PC-3 (cell line): Measurements from ENCODE around the gene KCNT1. TPM values are rescaled to one million over a fixed set of nuclear protein-coding genes. Genes with fewer than 3 reads are reported as not detected.

Experiments used
- ATAC-seq: fragments of 200-7000 bp; cut with Tn5 transposase; 2 replicates; pipeline ENCODE4 v1.9.1; 2020; ENCODE audit warnings: mild to moderate bottlenecking, moderate library complexity
- BruUV-seq: library from RNA; stranded (reverse); fragments of 400-500 nt; replicated peaks from 2 replicates; lab custom pipeline; 2021; lab: Mats Ljungman, UMichigan
- CTCF ChIA-PET: fragments of 300-600 bp; sonication (Branson Sonifier 250); formaldehyde crosslinking; loops from one replicate; lab custom pipeline; 2022; ENCODE audit warnings: antibody characterized with exemption; lab: Charles Lee
- POLR2A ChIA-PET: fragments of 300-600 bp; sonication (Branson Sonifier 250); formaldehyde crosslinking; loops from one replicate; lab custom pipeline; 2022; ENCODE audit warnings: antibody characterized with exemption; ENCODE audit not compliant: unreplicated experiment; lab: Charles Lee
- DNase-seq: peaks from one replicate; pipeline ENCODE4 v3.0.0-alpha.2; 2015
- H2AFZ ChIP-seq: fragments of 300-600 bp; sonication (generic); 2 replicates; pipeline ENCODE4 v1.6.0; 2016; ENCODE audit warnings: antibody characterized with exemption, low read length
- H3F3A ChIP-seq: fragments of 300-600 bp; sonication (generic); one replicate; pipeline ENCODE4 v1.6.0; 2017; ENCODE audit warnings: antibody characterized with exemption, low read length, control low read depth, mild to moderate bottlenecking; ENCODE audit not compliant: unreplicated experiment
- H3K27ac ChIP-seq: fragments of 300-600 bp; sonication (generic); 2 replicates; pipeline ENCODE4 v1.5.1; 2016; ENCODE audit warnings: mild to moderate bottlenecking, low read length
- H3K27me3 ChIP-seq: fragments of 300-600 bp; sonication (generic); 2 replicates; pipeline ENCODE4 v1.6.1; 2016; ENCODE audit warnings: low read length, mixed read lengths
- H3K36me3 ChIP-seq: fragments of 300-600 bp; sonication (generic); 2 replicates; pipeline ENCODE4 v1.6.1; 2016; ENCODE audit warnings: low read depth, mixed run types, low read length, mixed read lengths
- H3K4me1 ChIP-seq: fragments of 300-600 bp; sonication (generic); 2 replicates; pipeline ENCODE4 v1.5.1; 2016; ENCODE audit warnings: low read length; ENCODE audit not compliant: insufficient read depth
- H3K4me2 ChIP-seq: fragments of 300-600 bp; sonication (generic); 2 replicates; pipeline ENCODE4 v1.6.0; 2016; ENCODE audit warnings: low read length
- H3K4me3 ChIP-seq: fragments of 300-600 bp; sonication (generic); 2 replicates; pipeline ENCODE4 v1.5.1; 2016; ENCODE audit warnings: mild to moderate bottlenecking, low read length, mixed read lengths
- H3K79me2 ChIP-seq: fragments of 300-600 bp; sonication (generic); 2 replicates; pipeline ENCODE4 v1.6.1; 2017; ENCODE audit warnings: low read length, mixed read lengths
- H3K9ac ChIP-seq: fragments of 300-600 bp; sonication (generic); 2 replicates; pipeline ENCODE4 v1.6.0; 2016; ENCODE audit warnings: mild to moderate bottlenecking, low read length
- H3K9me2 ChIP-seq: fragments of 300-600 bp; sonication (generic); replicated peaks from 2 replicates; pipeline ENCODE4 v1.6.1; 2016; ENCODE audit warnings: mixed run types, low read length, mixed read lengths
- H3K9me3 ChIP-seq: fragments of 300-600 bp; sonication (generic); 2 replicates; pipeline ENCODE4 v1.6.1; 2016; ENCODE audit warnings: low read length, mixed read lengths
- H4K20me1 ChIP-seq: fragments of 300-600 bp; sonication (generic); 2 replicates; pipeline ENCODE4 v1.6.1; 2016; ENCODE audit warnings: low read length, mixed read lengths
- EZH2 ChIP-seq: fragments of 300-600 bp; sonication (generic); IDR thresholded peaks from one replicate; pipeline ENCODE4 v1.6.1; 2017; ENCODE audit warnings: antibody characterized with exemption, mild to moderate bottlenecking, low read length; ENCODE audit not compliant: unreplicated experiment
- EZH2phosphoT487 ChIP-seq: fragments of 300-600 bp; sonication (generic); IDR thresholded peaks from 2 replicates; pipeline ENCODE4 v1.6.1; 2018; ENCODE audit warnings: mild to moderate bottlenecking, antibody characterized with exemption, low read length, borderline replicate concordance
- intact Hi-C: fragments of 100-400 bp; cut with micrococcal nuclease; formaldehyde crosslinking; loops from 2 replicates; pipeline ENCODE4 v1.9.0; 2023
- total RNA-seq: library from RNA; depleted of rRNA; stranded (reverse); fragments of >200 nt; gene quantifications from 2 replicates; pipeline ENCODE4 v1.2.3, GENCODE V29; 2014
- TF ChIP-seq, protein P1 (sequence below): fragments of 300-600 bp; sonication (generic); conservative IDR thresholded peaks from 2 replicates; pipeline ENCODE4 v1.5.1; 2017; ENCODE audit warnings: antibody characterized with exemption, low read depth, mild to moderate bottlenecking, low read length

The KCNT1 gene
- total RNA-seq, 1 experiment from 2014 or later: not detected

DNA sequence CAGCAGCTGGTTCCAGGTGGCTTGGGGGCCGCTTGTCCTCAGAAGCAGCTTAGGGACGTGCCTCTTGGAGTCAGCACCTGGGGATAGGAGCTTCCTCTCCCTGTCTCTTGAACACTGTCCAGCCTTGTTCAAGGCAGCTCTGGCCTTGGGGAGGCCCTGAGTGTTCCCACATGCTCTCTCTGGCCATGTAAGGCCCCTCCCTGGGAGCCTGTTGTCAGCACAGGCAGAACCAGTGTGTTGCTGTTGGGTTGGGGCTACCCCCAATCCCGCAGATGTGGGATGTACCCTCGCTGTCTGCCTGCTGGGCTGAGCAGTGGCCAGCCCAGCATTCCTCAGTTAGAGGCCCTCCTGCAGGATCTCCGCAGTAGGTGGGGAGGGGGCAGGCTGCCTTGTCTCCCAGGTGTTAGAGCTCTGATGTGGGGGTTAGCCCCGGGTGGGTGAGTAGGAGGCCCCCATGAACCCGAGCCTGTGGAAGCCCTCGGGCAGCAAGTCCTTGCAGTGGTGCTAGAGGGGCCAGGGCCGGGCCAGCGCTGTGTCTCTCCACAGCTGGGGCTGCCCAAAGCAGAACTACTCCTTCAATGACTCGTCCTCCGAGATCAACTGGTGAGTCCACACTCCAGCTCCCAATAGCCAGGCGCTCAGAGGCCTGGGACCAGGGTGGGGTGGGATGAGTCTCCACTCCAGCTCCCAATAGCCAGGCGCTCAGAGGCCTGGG is 51.6 kb downstream of the KCNT1 start:
- intact Hi-C loops: no loop called here
- no peak for ATAC-seq
- CTCF ChIA-PET: no interaction called here

DNA sequence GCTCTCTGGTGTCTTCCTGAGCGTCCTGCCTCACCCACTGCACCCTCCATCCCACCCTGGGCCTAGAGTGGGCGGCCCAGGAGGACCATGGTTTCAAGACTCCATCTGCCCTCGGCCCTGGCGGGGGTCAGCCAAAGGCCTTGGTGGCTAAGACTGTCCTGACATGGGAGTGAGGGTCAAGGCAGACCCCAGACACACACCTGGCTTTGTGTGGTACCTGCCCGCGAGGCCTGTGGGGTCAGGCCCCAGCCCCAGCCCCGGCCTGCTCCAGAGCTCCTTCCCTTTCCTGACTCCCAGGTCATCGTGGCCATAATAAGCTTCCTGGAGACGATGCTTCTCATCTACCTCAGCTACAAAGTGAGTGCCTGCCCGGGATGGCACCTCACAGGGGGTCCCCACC is 54.6 kb downstream of the KCNT1 start:
- H3K27ac ChIP-seq: no peak overlapping the region
- no peaks in the 10 kb centered on the region for H3K9me2 ChIP-seq
- ATAC-seq (no peak), DNase-seq (no peak)
- BruUV-seq: no TSS peak
- no peaks in the 10 kb centered on the region for H3K4me1 ChIP-seq
- H4K20me1 ChIP-seq: no peaks in the 10 kb centered on the region
- no peaks in the 10 kb centered on the region for H3K36me3 ChIP-seq
- TF ChIP-seq EZH2 (no peak), EZH2phosphoT487 (no peak)
- TF ChIP-seq, protein P1, sequence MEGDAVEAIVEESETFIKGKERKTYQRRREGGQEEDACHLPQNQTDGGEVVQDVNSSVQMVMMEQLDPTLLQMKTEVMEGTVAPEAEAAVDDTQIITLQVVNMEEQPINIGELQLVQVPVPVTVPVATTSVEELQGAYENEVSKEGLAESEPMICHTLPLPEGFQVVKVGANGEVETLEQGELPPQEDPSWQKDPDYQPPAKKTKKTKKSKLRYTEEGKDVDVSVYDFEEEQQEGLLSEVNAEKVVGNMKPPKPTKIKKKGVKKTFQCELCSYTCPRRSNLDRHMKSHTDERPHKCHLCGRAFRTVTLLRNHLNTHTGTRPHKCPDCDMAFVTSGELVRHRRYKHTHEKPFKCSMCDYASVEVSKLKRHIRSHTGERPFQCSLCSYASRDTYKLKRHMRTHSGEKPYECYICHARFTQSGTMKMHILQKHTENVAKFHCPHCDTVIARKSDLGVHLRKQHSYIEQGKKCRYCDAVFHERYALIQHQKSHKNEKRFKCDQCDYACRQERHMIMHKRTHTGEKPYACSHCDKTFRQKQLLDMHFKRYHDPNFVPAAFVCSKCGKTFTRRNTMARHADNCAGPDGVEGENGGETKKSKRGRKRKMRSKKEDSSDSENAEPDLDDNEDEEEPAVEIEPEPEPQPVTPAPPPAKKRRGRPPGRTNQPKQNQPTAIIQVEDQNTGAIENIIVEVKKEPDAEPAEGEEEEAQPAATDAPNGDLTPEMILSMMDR: no peak
- H3K27me3 ChIP-seq: no peaks in the 10 kb centered on the region
- no peak overlapping the region for H3K9ac ChIP-seq
- H3K79me2 ChIP-seq: no peaks in the 10 kb centered on the region
- H3K4me2 ChIP-seq: no peak overlapping the region
- H3F3A ChIP-seq: no peaks in the 10 kb centered on the region
- H2AFZ ChIP-seq: no peak overlapping the region
- no peak overlapping the region for H3K4me3 ChIP-seq
- CTCF ChIA-PET: no interaction called here
- POLR2A ChIA-PET: no interaction called here
- intact Hi-C loops: no loop called here
- H3K9me3 ChIP-seq: no peaks in the 10 kb centered on the region

More for the DNA sequence above, 51.6 kb downstream of the KCNT1 start:
- Histone ChIP-seq H4K20me1 (no peaks in the 10 kb centered on the region), H3K9me2 (no peaks in the 10 kb centered on the region), H3K79me2 (no peaks in the 10 kb centered on the region), H3F3A (no peaks in the 10 kb centered on the region), H3K36me3 (no peaks in the 10 kb centered on the region), H3K27me3 (no peaks in the 10 kb centered on the region), H3K9me3 (no peaks in the 10 kb centered on the region), H3K4me1 (no peaks in the 10 kb centered on the region), H3K9ac (no peak overlapping the region), H3K4me3 (no peak overlapping the region), H2AFZ (no peak overlapping the region), H3K27ac (no peak overlapping the region), H3K4me2 (no peak overlapping the region)
- POLR2A ChIA-PET: no interaction called here
- BruUV-seq: no TSS peak
- DNase-seq: no peak
- no peak for TF ChIP-seq EZH2
- TF ChIP-seq, protein P1: no peak
- TF ChIP-seq EZH2phosphoT487: no peak

DNA sequence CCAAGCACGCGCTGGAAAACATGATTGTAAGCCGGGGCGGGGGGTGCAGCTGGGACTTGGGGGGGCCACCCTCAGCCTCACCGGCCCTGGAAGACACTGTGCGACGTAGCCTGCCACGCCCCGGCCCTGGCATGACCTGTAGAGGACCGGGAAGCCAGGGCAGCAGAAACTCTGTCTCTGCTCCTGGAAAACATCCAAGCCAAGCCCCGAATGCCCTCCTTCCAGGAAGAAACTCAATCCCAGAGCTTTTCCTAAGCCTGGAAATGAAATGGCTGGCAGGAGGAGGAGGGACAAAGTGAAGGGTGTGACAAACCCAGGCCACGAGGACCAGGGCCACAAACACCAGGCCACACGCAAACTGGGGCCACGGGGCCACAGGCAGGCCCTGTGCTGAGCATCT is 55.4 kb downstream of the KCNT1 start:
- no peaks in the 10 kb centered on the region for H3F3A ChIP-seq
- H3K9me3 ChIP-seq: no peaks in the 10 kb centered on the region
- no peak overlapping the region for H3K4me2 ChIP-seq
- ATAC-seq (no peak), DNase-seq (no peak)
- no peak overlapping the region for H2AFZ ChIP-seq
- POLR2A ChIA-PET: no interaction called here
- H3K9ac ChIP-seq: no peak overlapping the region
- H3K36me3 ChIP-seq: no peaks in the 10 kb centered on the region
- H4K20me1 ChIP-seq: no peaks in the 10 kb centered on the region
- intact Hi-C loops: no loop called here
- no peaks in the 10 kb centered on the region for H3K27me3 ChIP-seq
- no peaks in the 10 kb centered on the region for H3K9me2 ChIP-seq
- BruUV-seq: no TSS peak
- H3K79me2 ChIP-seq: no peaks in the 10 kb centered on the region
- H3K4me1 ChIP-seq: no peaks in the 10 kb centered on the region
- no peak overlapping the region for H3K4me3 ChIP-seq
- CTCF ChIA-PET: no interaction called here
- TF ChIP-seq, protein P1: no peak
- TF ChIP-seq EZH2phosphoT487: no peak
- no peak for TF ChIP-seq EZH2
- no peak overlapping the region for H3K27ac ChIP-seq
